ENCODE data around the gene CRABP2. TPM values are rescaled to one million over a fixed set of nuclear protein-coding genes. Genes with fewer than 3 reads are reported as not detected.

Gene CRABP2
- total RNA-seq, 1 experiment from 2014 or later, result 209 TPM

- peak; percentile 77 for ATAC-seq
- Histone ChIP-seq H3K4me2 (ENCODE audit: low read length) (peak overlapping the region; percentile 84), H3K9me3 (ENCODE audit: control insufficient read depth in 1 of 2, insufficient read depth in 1 of 2, low read depth in 1 of 2, low read length in 2 of 2) (no peaks in the 10 kb centered on the region), H3K9me2 (ENCODE audit: insufficient read depth) (no peaks in the 10 kb centered on the region), H3K27ac (ENCODE audit: low read depth, low read length) (peak overlapping the region; percentile 49), H4K20me1 (ENCODE audit: insufficient read depth) (no peaks in the 10 kb centered on the region), H2AFZ (ENCODE audit: low read depth, low read length, poor library complexity, severe bottlenecking) (peak overlapping the region; percentile 88), H3K9ac (ENCODE audit: low read length) (peak overlapping the region; percentile 50), H3K79me2 (ENCODE audit: insufficient read depth, low read length) (no peaks in the 10 kb centered on the region), H3K4me1 (ENCODE audit: control insufficient read depth in 1 of 2, insufficient read depth in 2 of 2, low read length in 2 of 2) (peaks cover 70 to 90% of the 10 kb centered on the region in 2 experiments), H3K4me3 (replicated peaks in 1 of 2; ENCODE audit: low read depth in 1 of 2, low read length in 2 of 2) (peak overlapping the region; percentile 41 to 55), H3K27me3 (ENCODE audit: insufficient read depth, low read length) (no peaks in the 10 kb centered on the region), H3K36me3 (ENCODE audit: control insufficient read depth in 1 of 2, insufficient read depth in 2 of 2, low read length in 2 of 2) (no peaks in the 10 kb centered on the region)
- ChIA-PET CTCF (interaction anchor here (0.5 to 10.0 kb wide), 41 partner anchors 9 to 319 kb away, joined by 3 to 508 read pairs (median 5); partner anchors contain the start of genes CRABP2, HDGF, INSRR and ISG20L2), RAD21 (ENCODE audit: low non-redundant PET in 1 of 2, low total read pairs in 2 of 2, uncharacterized antibody in 2 of 2, unreplicated experiment in 2 of 2) (interaction anchor here (0.6 to 4.0 kb wide), 25 partner anchors 15 to 239 kb away, joined by 3 to 67 read pairs (median 5); partner anchors contain the start of genes CRABP2 (in 2 of the 2), ISG20L2 (in 2 of the 2), METTL25B (in 2 of the 2) and NTRK1 (in 2 of the 2)), POLR2A (interaction anchor here (0.9 to 5.0 kb wide), 15 partner anchors 10 to 201 kb away, joined by 3 to 87 read pairs (median 4); partner anchors contain the start of genes CRABP2, ISG20L2, METTL25B and MRPL24)
- no TSS peak for BruUV-seq (replicated peaks)
- intact Hi-C loops (cut with micrococcal nuclease), result loop anchor here (1.0 to 5.0 kb wide), 6 partner anchors 17 to 238 kb away; partner anchors contain the start of genes NTRK1 and PRCC
- peak; percentile 81 for DNase-seq (ENCODE audit: low read depth, low spot score)
- no peak for TF ChIP-seq EGR1 (IDR thresholded peaks at IDR 0.05; ENCODE audit: low read depth)
- TF ChIP-seq SRF (IDR thresholded peaks at IDR 0.05; ENCODE audit: low read depth), result no peak
- no peak for TF ChIP-seq CEBPB (IDR thresholded peaks at IDR 0.05; ENCODE audit: low read depth)
- TF ChIP-seq CTCF (IDR thresholded peaks at IDR 0.05 in 2 of 3, conservative IDR thresholded peaks at IDR 0.05 in 1 of 3; ENCODE audit: borderline replicate concordance in 1 of 3, insufficient read depth in 1 of 3, low read depth in 2 of 3, low read length in 2 of 3), result peak in 2 of 3 experiments; percentile 69 to 87; a peak in 4 of 6 replicates
- peak; percentile 48 for TF ChIP-seq YY1 (IDR thresholded peaks at IDR 0.05; ENCODE audit: extremely low read depth, insufficient replicate concordance, low read depth, low read length)
- no peak for TF ChIP-seq ZBTB33 (IDR thresholded peaks at IDR 0.05; ENCODE audit: extremely low read depth, insufficient replicate concordance, low read length)
- no peak for TF ChIP-seq POLR2A (IDR thresholded peaks at IDR 0.05; ENCODE audit: borderline replicate concordance, extremely low read depth, insufficient read depth, insufficient read length)
- no peak for TF ChIP-seq RAD21 (IDR thresholded peaks at IDR 0.05; ENCODE audit: low read depth)
- TF ChIP-seq FOSL1 (IDR thresholded peaks at IDR 0.05; ENCODE audit: low read depth), result no peak
- TF ChIP-seq TCF7L2 (IDR thresholded peaks at IDR 0.05; ENCODE audit: borderline replicate concordance, extremely low read depth, insufficient read depth, insufficient read length), result peak; percentile 55
- no peak for TF ChIP-seq REST (IDR thresholded peaks at IDR 0.05; ENCODE audit: low read depth)
- no peak for TF ChIP-seq CBX3 (IDR thresholded peaks at IDR 0.05; ENCODE audit: low read depth)
- TF ChIP-seq ZNF274 (IDR thresholded peaks at IDR 0.05; ENCODE audit: low read depth, low read length), result no peak
- no peak for TF ChIP-seq MAX (IDR thresholded peaks at IDR 0.05)
- TF ChIP-seq JUND (IDR thresholded peaks at IDR 0.05), result no peak
- no peak for TF ChIP-seq SP1 (IDR thresholded peaks at IDR 0.05; ENCODE audit: low read depth)
- no peak for TF ChIP-seq ELF1 (IDR thresholded peaks at IDR 0.05; ENCODE audit: borderline replicate concordance, low read depth)
Observed at GRCh38 chr1:156689035-156689952, 16.1 kb downstream of the CRABP2 start.

Data from HCT116 (cell line).